HepG2 (cell line): ENCODE results near the gene SEC16A. TPM values are rescaled to one million over a fixed set of nuclear protein-coding genes. Genes with fewer than 3 reads are reported as not detected.

ENCODE experiments used
- ATF7 ChIP-seq, 2 experiments: fragments of 450-650 bp in 1 of 2; sonication (generic) in 1 of 2; formaldehyde crosslinking in 1 of 2; IDR thresholded peaks; 2 replicates each; pipeline versions ENCODE4 v1.4.0 to v1.6.1; 2016 to 2020; ENCODE audit warnings: antibody characterized with exemption in 1 of 2, mild to moderate bottlenecking in 1 of 2, missing genetic modification reagents in 1 of 2
- CHCHD3 ChIP-seq: sonication (generic); formaldehyde crosslinking; IDR thresholded peaks from 2 replicates; pipeline ENCODE4 v1.8.0; 2022; ENCODE audit warnings: mild to moderate bottlenecking, missing genetic modification reagents, moderate library complexity
- GFI1 ChIP-seq: sonication (generic); formaldehyde crosslinking; IDR thresholded peaks from 2 replicates; pipeline ENCODE4 v1.5.0; 2020; ENCODE audit warnings: missing genetic modification reagents, mild to moderate bottlenecking, borderline replicate concordance
- HES4 ChIP-seq: sonication (generic); formaldehyde crosslinking; IDR thresholded peaks from 2 replicates; pipeline ENCODE4 v1.9.0; 2021; ENCODE audit warnings: mild to moderate bottlenecking, missing genetic modification reagents, borderline replicate concordance
- ISL2 ChIP-seq: sonication (generic); formaldehyde crosslinking; IDR thresholded peaks from 2 replicates; pipeline ENCODE4 v1.5.0; 2020; ENCODE audit warnings: missing genetic modification reagents
- ONECUT2 ChIP-seq: sonication (generic); formaldehyde crosslinking; IDR thresholded peaks from 2 replicates; pipeline ENCODE4 v1.4.0; 2020; ENCODE audit warnings: missing genetic modification reagents
- RBM39 ChIP-seq: fragments of 200-400 bp; formaldehyde crosslinking; IDR thresholded peaks from one replicate; pipeline ENCODE4 v1.6.1; 2018; ENCODE audit warnings: antibody characterized with exemption, mild to moderate bottlenecking, low read depth, low read length; ENCODE audit not compliant: poor library complexity, severe bottlenecking
- TCF7L2 ChIP-seq: IDR thresholded peaks from 2 replicates; pipeline ENCODE4 v1.6.1; 2011; ENCODE audit warnings: mild to moderate bottlenecking, low read depth, low read length, moderate library complexity
- ZBTB38 ChIP-seq: sonication (generic); formaldehyde crosslinking; IDR thresholded peaks from 2 replicates; pipeline ENCODE4 v1.5.1; 2020; ENCODE audit warnings: mild to moderate bottlenecking, missing genetic modification reagents
- ZFP90 ChIP-seq: sonication (generic); formaldehyde crosslinking; IDR thresholded peaks from 2 replicates; pipeline ENCODE4 v1.8.0; 2022; ENCODE audit warnings: missing genetic modification reagents, mild to moderate bottlenecking, inconsistent platforms, borderline replicate concordance
- ZNF24 ChIP-seq: fragments of 450-650 bp; IDR thresholded peaks from 2 replicates; pipeline ENCODE4 v1.6.1; 2017; ENCODE audit warnings: antibody characterized with exemption, mild to moderate bottlenecking
- ZNF256 ChIP-seq: sonication (generic); formaldehyde crosslinking; conservative IDR thresholded peaks from 2 replicates; pipeline ENCODE4 v1.4.0; 2020; ENCODE audit warnings: missing genetic modification reagents
- ZNF510 ChIP-seq: sonication (generic); formaldehyde crosslinking; IDR thresholded peaks from 2 replicates; pipeline ENCODE4 v1.4.0; 2020; ENCODE audit warnings: low read depth, mild to moderate bottlenecking, missing genetic modification reagents
- ZNF543 ChIP-seq: sonication (generic); formaldehyde crosslinking; IDR thresholded peaks from 2 replicates; pipeline ENCODE4 v1.4.0; 2020; ENCODE audit warnings: mild to moderate bottlenecking, missing genetic modification reagents
- ZNF546 ChIP-seq: sonication (generic); formaldehyde crosslinking; conservative IDR thresholded peaks from 2 replicates; pipeline ENCODE4 v1.8.1; 2023; ENCODE audit warnings: mild to moderate bottlenecking, missing genetic modification reagents
- ZNF563 ChIP-seq: sonication (generic); formaldehyde crosslinking; IDR thresholded peaks from 2 replicates; pipeline ENCODE4 v1.8.0; 2022; ENCODE audit warnings: mild to moderate bottlenecking, moderate library complexity, missing genetic modification reagents
- ZNF607 ChIP-seq: sonication (generic); formaldehyde crosslinking; IDR thresholded peaks from 2 replicates; pipeline ENCODE4 v1.5.1; 2020; ENCODE audit warnings: missing genetic modification reagents, mild to moderate bottlenecking, borderline replicate concordance
- ZNF782 ChIP-seq: sonication (generic); formaldehyde crosslinking; IDR thresholded peaks from 2 replicates; pipeline ENCODE4 v1.4.0; 2020; ENCODE audit warnings: missing genetic modification reagents, mild to moderate bottlenecking, borderline replicate concordance
- polyA plus RNA-seq, 8 experiments: library from polyadenylated mRNA; depleted of rRNA in 3 of 8; stranded (reverse) in 7 of 8; unstranded in 1 of 8; fragments of >200 nt; fragmentation: Illumina TruSeq in 4 of 8; extraction: Trizol in 4 of 8; gene quantifications; 2 replicates each; pipeline versions ENCODE4 v1.2.1 to v1.2.3, GENCODE V29; 2011 to 2016; ENCODE audit warnings: low read depth in 4 of 8, missing spikeins in 1 of 8, mixed read lengths in 1 of 8; ENCODE audit not compliant: insufficient read depth in 1 of 8
- total RNA-seq, 5 experiments: library from RNA; depleted of rRNA; stranded (reverse); fragments of >200 nt; fragmentation: Illumina TruSeq; extraction: Trizol; gene quantifications; 2 replicates each; pipeline ENCODE4 v1.2.3, GENCODE V29; 2016; ENCODE audit warnings: low read depth in 1 of 5
- TF ChIP-seq, protein P1 (sequence below): sonication (generic); formaldehyde crosslinking; IDR thresholded peaks from 2 replicates; pipeline ENCODE4 v1.4.0; 2020; ENCODE audit warnings: missing genetic modification reagents, borderline replicate concordance
- TF ChIP-seq, protein P2 (sequence below): sonication (generic); formaldehyde crosslinking; IDR thresholded peaks from 2 replicates; pipeline ENCODE4 v1.9.0; 2021; ENCODE audit warnings: missing genetic modification reagents, borderline replicate concordance

Gene SEC16A
- total and polyA plus RNA-seq, 2 of the 13 experiments (the other 11 are each of a cell fraction or from before 2014, with no cell fraction given), result 15.9 to 18.9 TPM

DNA sequence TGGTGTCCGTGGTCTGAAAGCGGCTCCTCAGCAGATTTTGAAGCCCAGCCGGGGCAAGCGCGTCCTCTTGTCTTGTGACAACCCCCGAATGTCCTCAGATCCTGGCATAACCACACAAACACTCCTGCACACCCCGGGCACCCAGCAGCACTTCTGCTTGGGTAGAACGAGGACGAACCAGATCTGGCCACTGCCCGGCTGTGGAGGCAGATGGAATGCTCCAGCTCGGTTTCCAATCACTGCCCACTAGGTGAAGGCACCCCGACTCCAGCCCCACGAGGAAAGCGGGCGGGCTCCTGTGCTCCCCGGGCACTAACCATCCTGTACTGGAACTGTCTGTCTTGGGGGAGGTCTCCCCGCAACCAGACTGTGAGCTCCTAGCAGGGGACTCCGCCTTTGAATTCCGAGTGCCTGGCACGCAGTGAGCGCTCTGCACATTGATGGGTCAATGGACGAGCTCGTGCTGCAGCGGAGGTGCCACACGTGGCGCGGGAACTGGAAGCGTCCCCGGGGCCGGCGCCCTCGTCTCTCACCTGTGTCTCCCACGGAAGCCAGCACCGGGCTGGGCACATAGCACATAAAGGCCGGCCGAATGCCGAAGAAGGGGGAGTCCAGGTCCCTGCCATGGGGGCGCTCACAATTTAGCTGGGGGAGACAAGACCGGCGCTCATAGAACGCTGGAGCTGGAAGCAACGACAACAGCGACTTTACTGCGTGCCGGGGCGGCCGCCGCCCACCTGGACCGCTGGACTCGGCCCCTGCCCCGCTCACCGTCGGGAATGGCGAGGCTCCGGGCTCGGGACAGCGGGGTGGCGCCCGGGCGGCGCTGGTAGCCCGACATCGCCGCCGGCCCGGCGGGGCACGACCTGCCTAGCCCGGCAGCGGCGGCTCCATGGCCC lies 73.0 kb downstream of the SEC16A start (continued):
- TF ChIP-seq, protein P1, sequence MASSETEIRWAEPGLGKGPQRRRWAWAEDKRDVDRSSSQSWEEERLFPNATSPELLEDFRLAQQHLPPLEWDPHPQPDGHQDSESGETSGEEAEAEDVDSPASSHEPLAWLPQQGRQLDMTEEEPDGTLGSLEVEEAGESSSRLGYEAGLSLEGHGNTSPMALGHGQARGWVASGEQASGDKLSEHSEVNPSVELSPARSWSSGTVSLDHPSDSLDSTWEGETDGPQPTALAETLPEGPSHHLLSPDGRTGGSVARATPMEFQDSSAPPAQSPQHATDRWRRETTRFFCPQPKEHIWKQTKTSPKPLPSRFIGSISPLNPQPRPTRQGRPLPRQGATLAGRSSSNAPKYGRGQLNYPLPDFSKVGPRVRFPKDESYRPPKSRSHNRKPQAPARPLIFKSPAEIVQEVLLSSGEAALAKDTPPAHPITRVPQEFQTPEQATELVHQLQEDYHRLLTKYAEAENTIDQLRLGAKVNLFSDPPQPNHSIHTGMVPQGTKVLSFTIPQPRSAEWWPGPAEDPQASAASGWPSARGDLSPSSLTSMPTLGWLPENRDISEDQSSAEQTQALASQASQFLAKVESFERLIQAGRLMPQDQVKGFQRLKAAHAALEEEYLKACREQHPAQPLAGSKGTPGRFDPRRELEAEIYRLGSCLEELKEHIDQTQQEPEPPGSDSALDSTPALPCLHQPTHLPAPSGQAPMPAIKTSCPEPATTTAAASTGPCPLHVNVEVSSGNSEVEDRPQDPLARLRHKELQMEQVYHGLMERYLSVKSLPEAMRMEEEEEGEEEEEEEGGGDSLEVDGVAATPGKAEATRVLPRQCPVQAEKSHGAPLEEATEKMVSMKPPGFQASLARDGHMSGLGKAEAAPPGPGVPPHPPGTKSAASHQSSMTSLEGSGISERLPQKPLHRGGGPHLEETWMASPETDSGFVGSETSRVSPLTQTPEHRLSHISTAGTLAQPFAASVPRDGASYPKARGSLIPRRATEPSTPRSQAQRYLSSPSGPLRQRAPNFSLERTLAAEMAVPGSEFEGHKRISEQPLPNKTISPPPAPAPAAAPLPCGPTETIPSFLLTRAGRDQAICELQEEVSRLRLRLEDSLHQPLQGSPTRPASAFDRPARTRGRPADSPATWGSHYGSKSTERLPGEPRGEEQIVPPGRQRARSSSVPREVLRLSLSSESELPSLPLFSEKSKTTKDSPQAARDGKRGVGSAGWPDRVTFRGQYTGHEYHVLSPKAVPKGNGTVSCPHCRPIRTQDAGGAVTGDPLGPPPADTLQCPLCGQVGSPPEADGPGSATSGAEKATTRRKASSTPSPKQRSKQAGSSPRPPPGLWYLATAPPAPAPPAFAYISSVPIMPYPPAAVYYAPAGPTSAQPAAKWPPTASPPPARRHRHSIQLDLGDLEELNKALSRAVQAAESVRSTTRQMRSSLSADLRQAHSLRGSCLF, result 0 out of 2 replicates have a peak, but pooled peaks have one; percentile 46
- TF ChIP-seq ZNF510 (CRISPR knock-in tag) (0 out of 2 replicates have a peak, but pooled peaks have one; percentile 10), ZFP90 (CRISPR knock-in tag) (peak; percentile 43; the same call in 1 of the 2 replicates), ZBTB38 (CRISPR knock-in tag) (0 out of 2 replicates have a peak, but pooled peaks have one; percentile 36), ZNF546 (CRISPR knock-in tag) (peak; percentile 40; the same call in 1 of the 2 replicates), ZNF563 (CRISPR knock-in tag) (peak; percentile 29; the same call in 1 of the 2 replicates), RBM39 (peak; percentile 7), ATF7 (IDR thresholded peaks at IDR 0.05) (no peak), ATF7 (CRISPR knock-in tag; IDR thresholded peaks at IDR 0.05) (peak; percentile 33; the same call in 1 of the 2 replicates), GFI1 (CRISPR knock-in tag) (no peak), ONECUT2 (CRISPR knock-in tag) (peak; percentile 38; the same call in 1 of the 2 replicates), ZNF24 (no peak), ISL2 (CRISPR knock-in tag) (0 out of 2 replicates have a peak, but pooled peaks have one; percentile 32), ZNF782 (peak; percentile 76), HES4 (CRISPR knock-in tag) (peak; percentile 18; the same call in 1 of the 2 replicates), TCF7L2 (no peak), ZNF256 (CRISPR knock-in tag) (0 out of 2 replicates have a peak, but pooled peaks have one; percentile 32), ZNF543 (peak; percentile 59; the same call in 1 of the 2 replicates), ZNF607 (CRISPR knock-in tag) (peak; percentile 29; the same call in 1 of the 2 replicates), CHCHD3 (CRISPR knock-in tag) (0 out of 2 replicates have a peak, but pooled peaks have one; percentile 40)
- TF ChIP-seq, protein P2, sequence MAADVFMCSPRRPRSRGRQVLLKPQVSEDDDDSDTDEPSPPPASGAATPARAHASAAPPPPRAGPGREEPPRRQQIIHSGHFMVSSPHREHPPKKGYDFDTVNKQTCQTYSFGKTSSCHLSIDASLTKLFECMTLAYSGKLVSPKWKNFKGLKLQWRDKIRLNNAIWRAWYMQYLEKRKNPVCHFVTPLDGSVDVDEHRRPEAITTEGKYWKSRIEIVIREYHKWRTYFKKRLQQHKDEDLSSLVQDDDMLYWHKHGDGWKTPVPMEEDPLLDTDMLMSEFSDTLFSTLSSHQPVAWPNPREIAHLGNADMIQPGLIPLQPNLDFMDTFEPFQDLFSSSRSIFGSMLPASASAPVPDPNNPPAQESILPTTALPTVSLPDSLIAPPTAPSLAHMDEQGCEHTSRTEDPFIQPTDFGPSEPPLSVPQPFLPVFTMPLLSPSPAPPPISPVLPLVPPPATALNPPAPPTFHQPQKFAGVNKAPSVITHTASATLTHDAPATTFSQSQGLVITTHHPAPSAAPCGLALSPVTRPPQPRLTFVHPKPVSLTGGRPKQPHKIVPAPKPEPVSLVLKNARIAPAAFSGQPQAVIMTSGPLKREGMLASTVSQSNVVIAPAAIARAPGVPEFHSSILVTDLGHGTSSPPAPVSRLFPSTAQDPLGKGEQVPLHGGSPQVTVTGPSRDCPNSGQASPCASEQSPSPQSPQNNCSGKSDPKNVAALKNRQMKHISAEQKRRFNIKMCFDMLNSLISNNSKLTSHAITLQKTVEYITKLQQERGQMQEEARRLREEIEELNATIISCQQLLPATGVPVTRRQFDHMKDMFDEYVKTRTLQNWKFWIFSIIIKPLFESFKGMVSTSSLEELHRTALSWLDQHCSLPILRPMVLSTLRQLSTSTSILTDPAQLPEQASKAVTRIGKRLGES, result peak; percentile 70; the same call in 1 of the 2 replicates
